Tibial nerve (tissue), 4 donors: ENCODE results near the gene MLN. TPM values are rescaled to one million over a fixed set of nuclear protein-coding genes. Genes with fewer than 3 reads are reported as not detected.

Source experiments
- DNase-seq, 2 donors: peaks; one replicate each; pipeline ENCODE4 v3.0.0-alpha.2; 2019; ENCODE audit warnings: low spot score in 2 of 2
- H3K27ac ChIP-seq, 4 donors: fragments of 200-600 bp; sonication (generic) in 3 of 4; one replicate each; pipeline ENCODE4 v1.5.1; 2017 to 2019; ENCODE audit warnings: mild to moderate bottlenecking in 1 of 4
- H3K27me3 ChIP-seq, 2 donors: fragments of 200-600 bp; sonication (generic) in 1 of 2; one replicate each; pipeline versions ENCODE4 v1.5.1 to v1.6.0; 2017 to 2019
- H3K36me3 ChIP-seq, 3 donors: fragments of 200-600 bp; sonication (generic); one replicate each; pipeline ENCODE4 v1.5.1; 2018 to 2019
- H3K4me1 ChIP-seq, 4 donors: fragments of 200-600 bp; sonication (generic) in 3 of 4; one replicate each; pipeline ENCODE4 v1.5.1; 2017 to 2019
- H3K4me3 ChIP-seq, 4 donors: fragments of 200-600 bp; sonication (generic) in 3 of 4; one replicate each; pipeline ENCODE4 v1.5.1; 2017 to 2019; ENCODE audit warnings: mild to moderate bottlenecking in 1 of 4, moderate library complexity in 1 of 4
- H3K9me3 ChIP-seq, 4 donors: fragments of 200-600 bp; sonication (generic) in 3 of 4; one replicate each; pipeline ENCODE4 v1.5.1; 2017 to 2019
- EP300 ChIP-seq, 2 donors: sonication (generic); formaldehyde crosslinking; IDR thresholded peaks; one replicate each; pipeline ENCODE4 v1.6.1; 2017; ENCODE audit warnings: antibody characterized with exemption in 2 of 2, mild to moderate bottlenecking in 1 of 2
- POLR2A ChIP-seq, 2 donors: fragments of 450-650 bp; IDR thresholded peaks; one replicate each; pipeline ENCODE4 v1.6.1; 2017; ENCODE audit warnings: antibody characterized with exemption in 2 of 2, mild to moderate bottlenecking in 2 of 2, moderate library complexity in 2 of 2
- WGBS, 2 donors: methylation state at CpG; one replicate each; pipeline ENCODE4 v1.1.5; 2018; 5-methylcytosine and 5-hydroxymethylcytosine counted together
- total RNA-seq, 4 donors: library from RNA; depleted of rRNA; stranded (reverse); fragments of >200 nt; gene quantifications; one replicate each; pipeline ENCODE4 v1.1.0, GENCODE V29; 2016
- TF ChIP-seq, protein P1 (sequence below), 5 experiments: fragments of 200-600 bp in 3 of 5; fragments of 450-650 bp in 2 of 5; sonication (generic) in 3 of 5; IDR thresholded peaks; one replicate each; pipeline ENCODE4 v1.5.1; 2016 to 2019; ENCODE audit warnings: antibody characterized with exemption in 5 of 5, mild to moderate bottlenecking in 3 of 5, moderate library complexity in 2 of 5

The MLN gene
- total RNA-seq, 4 donors from 2014 or later: not detected

DNA sequence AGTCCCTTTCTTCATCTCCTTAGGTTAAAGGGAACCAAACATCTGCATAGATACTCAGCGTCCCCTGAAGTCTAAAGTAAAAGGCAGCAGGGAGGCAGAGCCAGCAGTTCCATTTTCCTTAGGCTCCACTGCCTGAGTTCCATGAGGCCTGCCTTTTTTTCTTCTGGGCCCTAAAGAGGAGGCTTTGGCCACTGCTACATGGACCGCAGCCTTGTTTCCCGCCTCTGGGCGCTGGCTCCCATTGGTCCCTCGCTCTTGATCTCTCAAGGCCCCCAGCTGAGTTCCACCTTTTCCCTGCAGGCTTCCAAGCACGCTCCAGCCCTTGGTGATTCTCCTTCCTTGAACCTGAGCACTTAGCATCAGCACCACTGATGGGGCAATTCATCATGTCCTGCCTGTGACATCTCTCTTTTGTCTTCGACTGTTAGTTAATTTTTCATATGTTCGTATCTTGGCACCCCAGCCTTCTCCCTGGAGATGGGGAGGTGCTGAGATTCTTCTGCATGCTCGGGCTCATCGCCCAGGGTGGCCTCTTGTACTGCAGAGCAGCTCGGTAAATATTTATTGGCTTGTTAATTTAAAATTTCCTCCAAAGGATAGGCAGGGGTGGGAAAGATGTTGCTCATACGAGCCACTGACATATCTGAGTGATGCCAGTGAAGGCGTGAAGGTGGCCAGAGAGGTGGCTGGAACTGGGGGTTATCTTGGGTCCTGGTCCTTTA is 3.4 kb downstream of the MLN start:
- Histone ChIP-seq H3K4me1 (no peaks in the 10 kb centered on the region), H3K9me3 (no peaks in the 10 kb centered on the region), H3K4me3 (no peak overlapping the region), H3K27ac (no peak overlapping the region), H3K36me3 (no peaks in the 10 kb centered on the region), H3K27me3 (peaks cover 0 to 68% of the 10 kb centered on the region in 2 donors)
- 84 to 87% methylated on average over 13 of the region's 13 CpGs for WGBS, 2 donors
- no peak for DNase-seq
- no peak for TF ChIP-seq EP300 (IDR thresholded peaks at IDR 0.05)
- TF ChIP-seq POLR2A (IDR thresholded peaks at IDR 0.05): no peak
- TF ChIP-seq, protein P1, sequence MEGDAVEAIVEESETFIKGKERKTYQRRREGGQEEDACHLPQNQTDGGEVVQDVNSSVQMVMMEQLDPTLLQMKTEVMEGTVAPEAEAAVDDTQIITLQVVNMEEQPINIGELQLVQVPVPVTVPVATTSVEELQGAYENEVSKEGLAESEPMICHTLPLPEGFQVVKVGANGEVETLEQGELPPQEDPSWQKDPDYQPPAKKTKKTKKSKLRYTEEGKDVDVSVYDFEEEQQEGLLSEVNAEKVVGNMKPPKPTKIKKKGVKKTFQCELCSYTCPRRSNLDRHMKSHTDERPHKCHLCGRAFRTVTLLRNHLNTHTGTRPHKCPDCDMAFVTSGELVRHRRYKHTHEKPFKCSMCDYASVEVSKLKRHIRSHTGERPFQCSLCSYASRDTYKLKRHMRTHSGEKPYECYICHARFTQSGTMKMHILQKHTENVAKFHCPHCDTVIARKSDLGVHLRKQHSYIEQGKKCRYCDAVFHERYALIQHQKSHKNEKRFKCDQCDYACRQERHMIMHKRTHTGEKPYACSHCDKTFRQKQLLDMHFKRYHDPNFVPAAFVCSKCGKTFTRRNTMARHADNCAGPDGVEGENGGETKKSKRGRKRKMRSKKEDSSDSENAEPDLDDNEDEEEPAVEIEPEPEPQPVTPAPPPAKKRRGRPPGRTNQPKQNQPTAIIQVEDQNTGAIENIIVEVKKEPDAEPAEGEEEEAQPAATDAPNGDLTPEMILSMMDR (IDR thresholded peaks at IDR 0.05): no peak

DNA sequence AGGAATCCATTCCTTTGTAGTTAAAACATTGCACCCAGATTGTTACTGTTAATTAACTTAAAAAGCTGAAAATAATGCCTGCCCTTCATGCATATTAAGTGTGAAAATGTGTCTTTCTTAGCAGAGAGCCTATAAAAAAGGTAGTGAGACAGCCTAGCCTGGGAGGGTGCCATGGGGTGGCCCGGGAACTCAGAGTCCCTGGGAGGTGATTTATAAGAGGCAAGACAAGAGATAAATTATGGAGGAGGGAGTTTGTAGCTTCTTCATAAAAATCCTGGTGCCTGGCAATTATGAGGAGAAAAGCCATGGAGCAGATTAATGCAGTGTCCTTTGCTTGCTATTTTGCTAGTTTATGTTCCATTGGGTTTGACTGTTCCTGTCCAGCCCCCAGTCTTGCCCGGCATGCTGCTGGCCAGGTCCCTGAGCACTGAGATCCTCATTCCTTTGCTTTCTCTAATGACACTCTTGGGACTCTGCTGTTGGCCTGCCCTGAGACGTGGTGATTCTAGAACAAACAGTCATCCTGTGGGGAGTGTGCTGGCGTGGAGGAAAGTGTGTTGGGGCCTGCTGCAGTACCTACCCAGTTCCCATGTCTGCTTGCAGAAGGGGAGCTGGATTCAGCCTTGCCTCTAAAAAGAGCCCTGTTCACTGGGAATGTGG is 4.2 kb downstream of the MLN start:
- no peaks in the 10 kb centered on the region for H3K36me3 ChIP-seq
- no peak overlapping the region for H3K4me3 ChIP-seq
- DNase-seq: no peak
- 29 to 34% methylated on average over 4 of the region's 4 CpGs for WGBS, 2 donors
- H3K9me3 ChIP-seq: no peaks in the 10 kb centered on the region
- H3K27me3 ChIP-seq: peaks cover 0 to 68% of the 10 kb centered on the region in 2 donors
- H3K27ac ChIP-seq: no peak overlapping the region
- no peak for TF ChIP-seq EP300 (IDR thresholded peaks at IDR 0.05)
- TF ChIP-seq POLR2A (IDR thresholded peaks at IDR 0.05): no peak
- TF ChIP-seq, protein P1 (IDR thresholded peaks at IDR 0.05): no peak
- H3K4me1 ChIP-seq: no peaks in the 10 kb centered on the region

DNA sequence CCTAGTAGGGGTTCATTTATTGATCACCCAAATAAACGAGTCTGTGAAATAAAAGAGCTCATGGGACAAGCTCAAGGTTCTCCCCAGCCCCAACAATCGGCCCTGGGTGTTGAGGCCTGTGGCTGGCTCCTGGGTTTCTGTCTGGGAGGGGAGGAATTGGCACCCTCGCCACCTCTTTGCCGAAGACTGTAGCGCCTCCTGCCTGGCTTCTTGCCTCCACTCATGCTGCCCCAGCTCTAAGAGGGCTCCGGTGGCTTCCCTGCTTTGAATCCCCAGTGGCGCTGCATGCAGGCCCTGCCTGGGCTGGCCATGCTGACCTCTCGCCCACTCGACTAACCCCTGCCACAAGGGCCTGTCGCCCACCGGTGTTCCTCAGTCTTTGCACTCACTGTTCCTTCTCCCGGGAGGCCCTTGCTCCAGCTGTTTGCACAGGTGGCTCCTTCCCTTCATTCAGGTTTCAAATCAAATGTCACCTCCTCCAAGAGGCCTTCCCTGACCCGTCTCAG is 5.4 kb downstream of the MLN start:
- no peak overlapping the region for H3K4me3 ChIP-seq
- TF ChIP-seq EP300 (IDR thresholded peaks at IDR 0.05) (no peak), POLR2A (IDR thresholded peaks at IDR 0.05) (no peak)
- TF ChIP-seq, protein P1 (IDR thresholded peaks at IDR 0.05): no peak
- H3K27me3 ChIP-seq: peaks cover 0 to 70% of the 10 kb centered on the region in 2 donors
- DNase-seq: no peak
- H3K27ac ChIP-seq: no peak overlapping the region
- H3K4me1 ChIP-seq: no peaks in the 10 kb centered on the region
- no peaks in the 10 kb centered on the region for H3K36me3 ChIP-seq
- WGBS, 2 donors: 66 to 69% methylated on average over 13 of the region's 13 CpGs
- no peaks in the 10 kb centered on the region for H3K9me3 ChIP-seq

- H3K4me1 ChIP-seq: no peaks in the 10 kb centered on the region
- TF ChIP-seq, protein P1 (IDR thresholded peaks at IDR 0.05): no peak
- TF ChIP-seq EP300 (IDR thresholded peaks at IDR 0.05) (no peak), POLR2A (IDR thresholded peaks at IDR 0.05) (no peak)
- no peaks in the 10 kb centered on the region for H3K9me3 ChIP-seq
- H3K4me3 ChIP-seq: no peak overlapping the region
- DNase-seq: no peak
- H3K36me3 ChIP-seq: no peaks in the 10 kb centered on the region
- H3K27me3 ChIP-seq: peaks cover 0 to 74% of the 10 kb centered on the region in 2 donors
- no peak overlapping the region for H3K27ac ChIP-seq
- 66 to 69% methylated on average over 10 of the region's 10 CpGs for WGBS, 2 donors
Observed at GRCh38 chr6:33797626-33798342, 6.0 kb downstream of the MLN start.
